Measurements from ENCODE around the gene PARS2.

GRCh38 chr1:54767526-54767925 is 3.2 kb upstream of the PARS2 start:
- no peak for TF ChIP-seq CTCF (IDR thresholded peaks at IDR 0.05)
- TF ChIP-seq CHD2 (IDR thresholded peaks at IDR 0.05; ENCODE audit: low read length, partially characterized antibody) = no peak
- no peak for TF ChIP-seq TP53 (CRISPR knock-in tag; IDR thresholded peaks at IDR 0.05)
- no peak for TF ChIP-seq RAD21 (conservative IDR thresholded peaks at IDR 0.05 in 1 of 2, IDR thresholded peaks at IDR 0.05 in 1 of 2)
- TF ChIP-seq MAFK (IDR thresholded peaks at IDR 0.05; ENCODE audit: partially characterized antibody) = no peak
- no peak for TF ChIP-seq RFX5 (IDR thresholded peaks at IDR 0.05)
- no peak for TF ChIP-seq ESRRA (IDR thresholded peaks at IDR 0.05; ENCODE audit: borderline replicate concordance, low read length)
- no peak for TF ChIP-seq JUNB (IDR thresholded peaks at IDR 0.05)
- TF ChIP-seq POLR2A (IDR thresholded peaks at IDR 0.05; ENCODE audit: low read length) = no peak

All from A549 (cell line).